ENCODE data around the gene PIK3IP1. TPM values are rescaled to one million over a fixed set of nuclear protein-coding genes. Genes with fewer than 3 reads are reported as not detected.

Gene PIK3IP1
- total RNA-seq, 1 experiment from 2014 or later = 6.2 TPM

- peaks cover 2% of the 10 kb centered on the region for H3K27me3 Mint-ChIP-seq (ENCODE audit: unreplicated experiment)
- no peak for TF ChIP-seq CTCF (IDR thresholded peaks at IDR 0.05; ENCODE audit: unreplicated experiment)
- H3K4me1 Mint-ChIP-seq (ENCODE audit: low read depth, unreplicated experiment) = peaks cover 26% of the 10 kb centered on the region
These were observed 3.1 kb upstream of the PIK3IP1 start for GRCh38 chr22:31295360-31295759.

GRCh38 chr22:31291481-31292235, 630 bp downstream of the PIK3IP1 start:
- H3K27me3 Mint-ChIP-seq (ENCODE audit: unreplicated experiment) = no peaks in the 10 kb centered on the region
- peaks cover 26% of the 10 kb centered on the region for H3K4me1 Mint-ChIP-seq (ENCODE audit: low read depth, unreplicated experiment)
- no peaks in the 10 kb centered on the region for H3K9me3 Mint-ChIP-seq (ENCODE audit: low read depth, unreplicated experiment)
- CTCF ChIA-PET = interaction anchor here (0.5 to 3.0 kb wide), 14 partner anchors 8 to 349 kb away, joined by 3 to 33 read pairs (median 5); partner anchors contain the start of genes LIMK2 and PATZ1
- peak overlapping the region; percentile 68 for H3K4me3 Mint-ChIP-seq (ENCODE audit: low read depth, unreplicated experiment)
- H3K27ac Mint-ChIP-seq (ENCODE audit: unreplicated experiment) = peak overlapping the region; percentile 55
- BruUV-seq (replicated peaks) = TSS peak; percentile 56
- H3K36me3 Mint-ChIP-seq (ENCODE audit: insufficient read depth, unreplicated experiment) = peaks cover 24% of the 10 kb centered on the region
- DNase-seq = no peak
- TF ChIP-seq CTCF (IDR thresholded peaks at IDR 0.05; ENCODE audit: unreplicated experiment) = no peak
- intact Hi-C loops (cut with micrococcal nuclease; ENCODE audit: unreplicated experiment) = no loop called here

More at GRCh38 chr22:31295360-31295759, 3.1 kb upstream of the PIK3IP1 start:
- DNase-seq = no peak
- no peak overlapping the region for H3K27ac Mint-ChIP-seq (ENCODE audit: unreplicated experiment)
- no peaks in the 10 kb centered on the region for H3K9me3 Mint-ChIP-seq (ENCODE audit: low read depth, unreplicated experiment)
- H3K4me3 Mint-ChIP-seq (ENCODE audit: low read depth, unreplicated experiment) = no peak overlapping the region
- CTCF ChIA-PET = no interaction called here
- H3K36me3 Mint-ChIP-seq (ENCODE audit: insufficient read depth, unreplicated experiment) = peaks cover 19% of the 10 kb centered on the region
- intact Hi-C loops (cut with micrococcal nuclease; ENCODE audit: unreplicated experiment) = no loop called here
- no TSS peak for BruUV-seq (replicated peaks)

- intact Hi-C loops (cut with micrococcal nuclease; ENCODE audit: unreplicated experiment) = no loop called here
- BruUV-seq (replicated peaks) = no TSS peak
- TF ChIP-seq CTCF (IDR thresholded peaks at IDR 0.05; ENCODE audit: unreplicated experiment) = no peak
These were observed 1.5 kb downstream of the PIK3IP1 start for GRCh38 chr22:31290494-31291471.

GRCh38 chr22:31289344-31289743, 2.9 kb downstream of the PIK3IP1 start:
- DNase-seq = no peak
- H3K9me3 Mint-ChIP-seq (ENCODE audit: low read depth, unreplicated experiment) = no peaks in the 10 kb centered on the region
- H3K27me3 Mint-ChIP-seq (ENCODE audit: unreplicated experiment) = no peaks in the 10 kb centered on the region
- no peak overlapping the region for H3K27ac Mint-ChIP-seq (ENCODE audit: unreplicated experiment)
- CTCF ChIA-PET = no interaction called here
- H3K36me3 Mint-ChIP-seq (ENCODE audit: insufficient read depth, unreplicated experiment) = peaks cover 24% of the 10 kb centered on the region
- no TSS peak for BruUV-seq (replicated peaks)
- H3K4me3 Mint-ChIP-seq (ENCODE audit: low read depth, unreplicated experiment) = no peak overlapping the region
- intact Hi-C loops (cut with micrococcal nuclease; ENCODE audit: unreplicated experiment) = no loop called here
- TF ChIP-seq CTCF (IDR thresholded peaks at IDR 0.05; ENCODE audit: unreplicated experiment) = no peak
- peaks cover 12% of the 10 kb centered on the region for H3K4me1 Mint-ChIP-seq (ENCODE audit: low read depth, unreplicated experiment)

More at GRCh38 chr22:31290494-31291471, 1.5 kb downstream of the PIK3IP1 start:
- H3K4me3 Mint-ChIP-seq (ENCODE audit: low read depth, unreplicated experiment) = peak overlapping the region; percentile 68
- H3K27me3 Mint-ChIP-seq (ENCODE audit: unreplicated experiment) = no peaks in the 10 kb centered on the region
- H3K4me1 Mint-ChIP-seq (ENCODE audit: low read depth, unreplicated experiment) = peaks cover 20% of the 10 kb centered on the region
- no peaks in the 10 kb centered on the region for H3K9me3 Mint-ChIP-seq (ENCODE audit: low read depth, unreplicated experiment)
- peak; percentile 93 for DNase-seq
- peaks cover 24% of the 10 kb centered on the region for H3K36me3 Mint-ChIP-seq (ENCODE audit: insufficient read depth, unreplicated experiment)
- CTCF ChIA-PET = interaction anchor here (0.5 to 3.0 kb wide), 12 partner anchors 9 to 442 kb away, joined by 3 to 33 read pairs (median 4); partner anchors contain the start of gene SELENOM
- peak overlapping the region; percentile 55 for H3K27ac Mint-ChIP-seq (ENCODE audit: unreplicated experiment)
